ENCODE measurements around the gene AP2B1.

The AP2B1 gene

GRCh38 chr17:35630530-35631148 is 43.5 kb downstream of the AP2B1 start:
- DNase-seq (ENCODE audit: low spot score) = peak; percentile 51

DNA sequence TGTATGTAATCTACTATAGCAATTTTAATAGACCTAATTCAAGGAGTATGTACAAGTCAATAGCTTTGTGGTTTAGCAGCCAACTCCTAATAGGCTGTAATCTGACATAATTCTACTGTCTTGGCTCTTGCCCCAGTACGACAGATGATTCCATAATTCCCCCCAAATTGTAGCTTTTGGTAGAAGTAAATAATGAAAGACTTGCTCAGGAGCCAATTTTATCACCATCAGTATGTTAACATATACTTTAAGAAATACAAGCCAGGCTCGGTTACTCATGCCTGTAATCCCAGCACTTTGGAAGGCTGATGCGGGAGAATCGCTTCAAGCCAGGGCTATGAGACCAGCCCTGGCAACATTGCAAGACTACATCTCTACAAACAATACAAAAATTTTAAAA is 53.9 kb downstream of the AP2B1 start:
- no peak for DNase-seq (ENCODE audit: low spot score)

DNA sequence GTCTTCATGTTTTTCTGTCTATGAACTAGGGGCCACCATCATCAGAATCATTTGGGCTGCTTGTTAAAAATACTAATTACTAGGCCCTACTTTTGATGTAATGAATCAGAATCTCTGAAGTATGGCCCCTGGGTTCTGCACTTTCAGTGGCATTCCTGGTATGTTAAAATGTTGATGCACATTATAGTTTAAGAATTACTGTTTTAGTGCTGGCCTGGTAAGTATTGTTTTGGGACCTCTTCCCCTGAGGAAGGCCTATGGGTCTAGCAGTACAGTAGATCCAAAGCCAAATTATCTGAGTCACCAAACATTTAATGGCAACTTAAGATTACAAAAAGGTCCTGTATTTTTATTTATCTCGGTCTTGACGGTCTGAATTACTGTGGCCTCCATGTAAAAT is 58.8 kb downstream of the AP2B1 start:
- DNase-seq (ENCODE audit: low spot score) = no peak

- no peak for DNase-seq (ENCODE audit: low spot score)
These were observed 64.3 kb downstream of the AP2B1 start for GRCh38 chr17:35651467-35651866.

DNA sequence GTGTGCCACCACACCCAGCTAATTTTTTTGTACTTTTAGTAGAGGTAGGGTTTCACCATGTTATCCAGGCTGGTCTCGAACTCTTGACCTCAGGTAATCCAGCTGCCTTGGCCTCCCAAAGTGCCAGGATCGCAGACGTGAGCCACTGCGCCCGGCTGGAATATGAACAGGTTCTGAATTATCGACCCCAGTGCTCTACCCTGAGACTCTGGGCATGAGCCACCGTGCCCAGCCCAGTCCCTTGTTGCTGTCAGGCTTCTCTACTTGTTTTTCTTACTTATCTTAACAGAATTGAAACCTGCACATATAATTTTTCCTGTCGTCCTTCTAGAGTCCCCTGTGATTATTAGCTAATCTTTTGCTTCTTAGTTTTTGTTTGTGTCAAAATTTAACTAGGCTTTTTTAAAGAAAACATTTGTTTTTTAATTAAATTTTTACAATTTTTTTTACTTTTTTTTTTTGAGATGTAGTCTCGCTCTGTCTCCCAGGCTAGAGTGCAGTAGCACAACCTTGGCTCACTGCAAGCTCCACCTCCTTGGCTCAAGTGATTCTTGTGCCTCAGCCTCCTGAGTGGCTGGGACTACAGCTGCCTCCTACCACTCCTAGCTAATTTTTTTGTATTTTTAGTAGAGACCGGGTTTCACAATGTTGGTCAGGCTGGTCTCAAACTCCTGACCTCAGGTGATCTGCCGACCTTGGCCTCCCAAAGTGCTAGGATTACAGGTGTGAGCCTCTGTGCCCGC is 66.7 kb downstream of the AP2B1 start:
- DNase-seq (ENCODE audit: low spot score) = no peak

DNA sequence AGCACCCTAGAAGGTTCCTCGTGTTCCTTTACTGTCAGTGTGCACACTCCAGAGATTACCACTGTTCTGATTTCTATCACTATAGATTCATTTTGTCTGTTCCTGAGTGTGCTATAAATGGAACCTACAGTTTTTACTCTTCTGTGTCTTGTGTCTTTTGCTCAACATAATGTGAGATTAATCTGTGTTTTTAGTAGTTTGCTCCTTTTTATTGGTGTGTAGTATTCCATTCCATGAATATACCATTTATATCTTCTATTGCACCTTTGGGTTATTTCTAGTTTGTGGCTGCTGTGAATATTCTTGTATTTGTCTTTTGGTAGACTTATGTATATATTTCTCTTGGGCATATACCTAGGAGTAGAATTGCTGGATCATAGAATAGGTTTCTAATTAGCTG is 68.2 kb downstream of the AP2B1 start:
- no peak for DNase-seq (ENCODE audit: low spot score)

- DNase-seq (ENCODE audit: low spot score) = no peak
These were observed 73.8 kb downstream of the AP2B1 start for GRCh38 chr17:35660902-35661301.

GRCh38 chr17:35664685-35665084 is 77.6 kb downstream of the AP2B1 start:
- DNase-seq (ENCODE audit: low spot score) = no peak

- no peak for DNase-seq (ENCODE audit: low spot score)
These were observed 78.5 kb downstream of the AP2B1 start for GRCh38 chr17:35665662-35666061.

DNA sequence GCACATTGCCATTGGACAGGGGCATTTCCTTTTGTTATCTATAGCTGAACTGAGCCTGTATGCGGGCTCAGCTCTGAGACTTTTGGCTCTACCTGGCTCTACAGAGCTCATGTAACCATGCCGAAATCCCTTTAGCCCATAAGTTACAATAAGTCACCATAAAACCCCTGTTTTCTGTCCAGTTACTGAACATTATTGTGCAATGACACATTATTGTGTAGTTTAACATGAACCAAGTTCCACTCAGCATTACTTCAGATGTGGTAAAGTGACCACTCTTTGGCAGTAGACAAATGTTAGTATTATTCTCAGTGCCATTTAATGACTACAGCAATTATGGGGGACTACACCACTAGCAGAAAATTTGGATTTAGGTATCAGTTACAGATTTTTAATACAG is 78.9 kb downstream of the AP2B1 start:
- no peak for DNase-seq (ENCODE audit: low spot score)

DNA sequence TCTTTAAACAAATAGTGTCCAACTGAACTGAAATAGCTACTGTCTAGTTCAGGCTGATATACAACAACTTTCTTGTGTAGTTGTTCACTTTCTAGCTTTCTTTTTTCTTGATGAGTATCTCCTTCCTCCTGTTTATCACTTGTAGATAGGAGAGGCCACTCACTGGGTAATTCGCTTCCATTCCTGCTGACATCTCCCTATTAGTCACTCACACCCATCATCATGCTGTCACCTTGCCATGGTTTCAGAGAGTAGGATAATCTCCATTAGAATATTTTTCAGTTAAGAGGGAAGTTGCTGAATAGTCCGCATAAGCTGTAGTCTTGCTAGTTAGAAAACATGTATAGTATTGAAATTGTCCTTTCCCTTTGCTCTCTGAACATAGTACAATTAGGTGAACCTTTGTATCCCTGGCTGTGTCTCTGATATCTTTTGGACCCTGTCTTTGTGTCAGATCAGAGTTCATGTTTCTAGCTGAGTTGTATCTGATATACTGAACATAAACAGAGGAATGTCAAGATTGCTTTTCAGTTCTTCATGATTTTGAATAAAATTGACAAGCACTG is 79.9 kb downstream of the AP2B1 start:
- no peak for DNase-seq (ENCODE audit: low spot score)

- DNase-seq (ENCODE audit: low spot score) = no peak
These were observed 81.7 kb downstream of the AP2B1 start for GRCh38 chr17:35668802-35669201.

- DNase-seq (ENCODE audit: low spot score) = no peak
These were observed 87.4 kb downstream of the AP2B1 start for GRCh38 chr17:35674552-35674951.

DNA sequence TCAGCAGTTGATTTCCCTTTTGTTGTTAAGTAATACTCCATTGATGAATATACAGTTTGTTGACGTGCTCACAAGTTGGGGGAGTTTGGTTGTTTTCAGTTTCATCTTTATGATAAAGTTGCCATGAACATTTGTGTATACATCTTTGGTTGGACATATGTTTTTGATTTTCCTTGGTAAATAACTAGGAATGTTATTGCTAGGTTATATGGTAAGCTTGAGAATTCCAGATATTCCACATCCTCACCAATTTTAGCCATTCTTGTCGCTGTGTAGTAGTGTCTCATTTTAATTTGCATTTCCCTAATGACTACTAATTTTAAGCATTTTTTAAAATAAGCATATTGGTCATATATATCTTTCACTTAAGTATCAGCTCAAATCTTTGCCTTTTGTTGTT is 89.3 kb downstream of the AP2B1 start:
- no peak for DNase-seq (ENCODE audit: low spot score)

GRCh38 chr17:35679007-35679682 is 92.0 kb downstream of the AP2B1 start:
- DNase-seq (ENCODE audit: low spot score) = no peak

- DNase-seq (ENCODE audit: low spot score) = no peak
These were observed 96.5 kb downstream of the AP2B1 start for GRCh38 chr17:35683591-35683990.

DNA sequence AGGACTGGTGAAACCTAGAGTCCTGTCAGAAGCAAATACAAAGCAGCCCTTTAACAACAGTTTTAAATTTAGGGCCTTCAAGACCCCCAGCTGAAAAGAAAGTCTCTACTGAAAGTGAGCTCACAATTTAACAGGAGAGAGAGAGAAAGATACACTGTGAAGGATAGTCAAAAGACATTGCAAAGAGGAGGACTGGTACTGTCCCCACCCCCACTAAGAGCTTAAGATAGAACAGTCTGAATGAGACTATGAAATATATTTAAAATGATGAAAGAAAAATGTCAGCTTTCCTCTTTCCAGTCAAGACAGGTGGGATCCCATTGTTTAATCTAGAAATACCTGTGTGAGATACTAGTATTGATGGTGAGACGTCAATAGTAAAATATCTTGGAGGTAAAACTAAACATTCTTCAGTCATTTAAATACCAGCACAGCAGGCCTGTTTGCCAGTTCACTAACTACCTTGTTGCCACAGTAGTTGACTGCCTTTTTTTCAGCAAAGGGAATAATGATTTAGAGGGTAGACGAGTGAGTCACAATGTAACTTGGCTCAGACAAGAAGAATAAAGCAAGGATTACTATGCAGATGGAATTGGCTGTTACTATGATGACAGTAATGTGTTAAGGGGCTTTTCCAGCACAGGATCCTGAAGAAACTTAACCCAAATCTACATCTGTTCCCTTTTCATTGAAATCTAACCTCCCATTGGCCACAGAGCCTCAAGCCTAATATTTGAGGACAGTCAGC is 97.1 kb downstream of the AP2B1 start:
- DNase-seq (ENCODE audit: low spot score) = no peak

DNA sequence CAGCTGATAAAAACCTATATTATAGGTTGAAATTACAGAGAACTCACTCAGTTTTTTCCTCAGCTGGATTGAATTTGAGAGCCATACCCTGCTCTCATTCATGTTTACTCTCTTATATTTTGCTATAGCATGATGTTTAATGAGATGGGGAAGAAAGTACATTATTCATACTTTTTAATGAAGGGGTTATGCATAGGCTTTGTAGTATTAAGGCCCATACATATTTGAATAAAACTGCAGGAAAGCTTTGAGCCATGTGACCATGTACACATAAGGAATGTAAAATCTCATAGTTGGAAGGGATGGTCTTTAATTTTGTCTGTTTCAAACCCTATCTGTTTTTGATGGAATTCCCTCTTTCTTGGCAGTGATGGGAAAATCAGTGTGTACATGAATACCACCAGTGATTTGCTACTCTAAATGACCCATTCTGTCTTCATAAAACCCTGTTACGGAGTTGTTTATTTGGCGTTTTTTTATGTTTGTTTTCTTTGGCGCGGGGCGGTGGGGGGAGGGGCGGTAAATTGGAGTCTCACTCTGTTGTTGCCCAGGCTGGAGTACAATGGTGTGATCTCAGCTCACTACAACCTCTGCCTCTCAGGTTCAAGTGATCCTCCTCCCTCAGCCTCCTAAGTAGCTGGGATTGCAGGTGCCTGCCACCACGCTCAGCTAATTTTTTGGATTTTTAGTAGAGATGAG is 105.5 kb downstream of the AP2B1 start:
- no peak for DNase-seq (ENCODE audit: low spot score)

DNA sequence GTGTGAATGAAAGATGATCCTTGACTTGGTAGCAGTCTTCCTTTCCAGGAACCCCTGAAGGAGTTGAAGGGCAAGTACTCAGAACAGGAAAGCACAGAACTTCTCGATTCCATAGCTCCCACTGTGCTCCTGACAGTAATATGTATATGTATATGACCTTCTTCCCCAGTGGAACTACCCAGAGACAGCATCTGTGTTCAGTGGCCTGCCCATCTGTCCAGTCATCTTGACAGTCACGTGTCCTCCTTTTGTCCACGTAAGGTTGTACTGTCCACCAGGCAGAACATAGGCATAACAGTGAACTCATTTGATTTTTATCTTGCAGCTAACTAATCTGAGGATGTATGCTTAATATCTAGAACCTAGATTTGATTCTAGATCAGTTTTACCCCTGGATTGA is 106.5 kb downstream of the AP2B1 start:
- DNase-seq (ENCODE audit: low spot score) = no peak

DNA sequence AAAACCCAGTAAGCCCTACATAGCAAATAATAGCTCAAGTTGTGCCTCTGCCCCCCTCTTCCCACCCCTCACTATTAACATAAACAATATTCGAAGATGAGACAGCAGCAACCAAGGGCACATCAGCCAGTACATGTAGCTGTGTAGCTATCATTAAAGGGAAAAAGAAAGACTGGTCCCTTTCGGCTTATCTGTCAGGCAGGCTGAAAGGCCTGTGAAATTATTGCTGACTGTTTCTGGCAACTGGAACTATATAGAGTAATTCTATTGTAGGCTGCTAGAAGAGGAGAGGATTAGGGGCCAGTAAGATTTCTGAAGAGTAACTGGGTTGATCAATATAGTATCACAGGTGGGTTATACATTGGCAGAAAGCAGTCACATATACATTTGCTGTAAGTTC is 107.8 kb downstream of the AP2B1 start:
- no peak for DNase-seq (ENCODE audit: low spot score)

DNA sequence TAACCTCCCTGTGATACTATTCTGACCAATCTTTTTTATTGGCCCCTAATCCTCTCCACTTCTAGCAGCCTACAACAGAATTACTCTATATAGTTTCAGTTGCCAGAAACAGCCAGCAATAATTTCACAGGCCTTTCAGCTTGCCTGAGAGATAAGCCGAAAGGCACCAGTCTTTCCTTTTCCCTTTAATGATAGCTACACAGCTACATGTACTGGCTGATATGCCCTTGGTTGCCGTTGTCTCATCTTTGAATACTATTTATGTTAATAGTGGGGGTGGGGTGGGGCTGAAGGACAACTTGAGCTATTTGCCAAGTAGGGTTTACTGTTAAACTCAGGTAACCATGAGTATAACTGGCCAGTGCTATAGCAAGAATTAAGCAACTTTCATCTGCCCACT is 108.5 kb downstream of the AP2B1 start:
- no peak for DNase-seq (ENCODE audit: low spot score)

DNA sequence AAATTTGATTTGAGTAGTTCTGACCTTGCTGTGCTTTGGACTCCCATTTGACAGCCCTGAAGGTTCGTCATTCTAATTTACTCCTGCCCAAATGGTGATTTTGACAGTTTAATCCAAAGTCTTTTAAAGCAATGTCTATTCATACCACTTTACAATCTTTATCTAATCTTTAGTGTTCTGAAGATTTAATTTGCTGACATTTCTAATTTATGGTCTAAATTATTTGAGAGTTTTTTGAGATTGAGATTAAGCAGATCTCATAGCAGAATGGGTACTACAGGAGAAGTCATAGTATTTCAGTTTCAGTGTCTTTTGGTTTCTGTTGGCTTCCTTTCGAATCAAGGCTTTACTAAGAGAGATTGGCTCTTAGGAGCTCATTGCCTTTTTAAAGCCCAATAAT is 111.7 kb downstream of the AP2B1 start:
- no peak for DNase-seq (ENCODE audit: low spot score)

All from hepatic stellate cell (primary cell).